Mammary epithelial cell (primary cell): ENCODE measurements around the gene MSX2.

Experiments used
- EZH2 ChIP-seq: IDR thresholded peaks from 2 replicates; pipeline ENCODE4 v1.6.1; 2012; ENCODE audit warnings: low read length, inconsistent platforms, borderline replicate concordance
- TF ChIP-seq, protein P1 (sequence below), 2 donors: IDR thresholded peaks in 1 of 2; conservative IDR thresholded peaks in 1 of 2; 2 replicates each; pipeline ENCODE4 v1.5.1; 2011 to 2012; ENCODE audit warnings: inconsistent platforms in 2 of 2, low read length in 2 of 2, mild to moderate bottlenecking in 2 of 2, control low read depth in 1 of 2, low read depth in 1 of 2; ENCODE audit not compliant: insufficient read depth in 1 of 2; ENCODE audit errors: extremely low read depth in 1 of 2

DNA sequence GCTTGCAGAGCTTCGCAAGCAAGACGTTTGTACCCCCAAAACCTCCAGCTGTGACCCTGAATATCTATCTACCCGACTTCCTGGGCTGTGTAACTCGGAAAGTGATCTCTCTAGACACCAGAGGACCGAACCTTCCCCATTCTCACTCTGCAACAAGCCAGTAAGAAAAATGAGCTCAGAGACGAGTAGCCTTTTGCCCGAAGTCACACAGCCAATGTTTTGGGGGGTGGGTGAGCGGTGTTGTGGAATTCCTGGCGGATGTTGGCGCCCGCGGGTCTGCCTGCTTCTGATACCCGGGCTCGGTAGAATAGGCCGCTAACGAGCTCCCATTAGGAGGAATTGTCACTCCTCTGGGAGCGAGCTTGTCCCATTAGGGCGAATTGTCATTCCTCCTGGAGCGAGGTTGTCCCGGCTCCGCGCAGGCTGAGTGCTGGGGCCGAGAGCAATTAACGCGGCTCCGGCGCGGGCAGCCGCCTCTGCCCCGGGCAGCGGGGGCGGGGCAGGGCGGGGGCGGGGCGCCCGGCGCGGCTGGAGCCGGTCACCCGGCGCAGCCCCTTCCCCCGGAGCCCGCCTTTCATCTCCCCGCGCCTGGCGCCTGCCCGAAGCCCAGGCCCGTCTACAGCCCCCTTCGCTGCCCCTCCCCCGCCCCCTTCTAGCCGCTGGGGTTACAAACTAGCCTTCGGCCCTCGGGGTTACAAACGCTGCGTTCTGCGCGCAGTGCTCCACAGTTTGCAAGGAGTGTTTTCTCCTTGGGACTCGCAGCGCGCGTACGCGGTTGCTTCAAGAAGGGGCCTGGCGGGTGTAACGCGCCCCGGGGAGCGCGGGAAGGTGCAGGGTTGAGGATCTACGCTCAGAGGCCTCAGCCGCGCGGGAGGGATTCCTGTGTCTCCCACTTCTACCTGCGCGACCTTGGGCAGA, 3.5 kb upstream of the MSX2 start:
- TF ChIP-seq, protein P1, sequence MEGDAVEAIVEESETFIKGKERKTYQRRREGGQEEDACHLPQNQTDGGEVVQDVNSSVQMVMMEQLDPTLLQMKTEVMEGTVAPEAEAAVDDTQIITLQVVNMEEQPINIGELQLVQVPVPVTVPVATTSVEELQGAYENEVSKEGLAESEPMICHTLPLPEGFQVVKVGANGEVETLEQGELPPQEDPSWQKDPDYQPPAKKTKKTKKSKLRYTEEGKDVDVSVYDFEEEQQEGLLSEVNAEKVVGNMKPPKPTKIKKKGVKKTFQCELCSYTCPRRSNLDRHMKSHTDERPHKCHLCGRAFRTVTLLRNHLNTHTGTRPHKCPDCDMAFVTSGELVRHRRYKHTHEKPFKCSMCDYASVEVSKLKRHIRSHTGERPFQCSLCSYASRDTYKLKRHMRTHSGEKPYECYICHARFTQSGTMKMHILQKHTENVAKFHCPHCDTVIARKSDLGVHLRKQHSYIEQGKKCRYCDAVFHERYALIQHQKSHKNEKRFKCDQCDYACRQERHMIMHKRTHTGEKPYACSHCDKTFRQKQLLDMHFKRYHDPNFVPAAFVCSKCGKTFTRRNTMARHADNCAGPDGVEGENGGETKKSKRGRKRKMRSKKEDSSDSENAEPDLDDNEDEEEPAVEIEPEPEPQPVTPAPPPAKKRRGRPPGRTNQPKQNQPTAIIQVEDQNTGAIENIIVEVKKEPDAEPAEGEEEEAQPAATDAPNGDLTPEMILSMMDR (conservative IDR thresholded peaks at IDR 0.05 in 1 of 2, IDR thresholded peaks at IDR 0.05 in 1 of 2; ENCODE audit: extremely low read depth in 1 of 2, insufficient read depth in 1 of 2, low read depth in 1 of 2, low read length in 2 of 2): no peak
- peak; percentile 26 for TF ChIP-seq EZH2
